Naive thymus-derived CD4-positive, alpha-beta T cell (primary cell): ENCODE measurements around the gene PRSS36. TPM values are rescaled to one million over a fixed set of nuclear protein-coding genes. Genes with fewer than 3 reads are reported as not detected.
"Not testable (repeated sequence)": the region's sequence is repeated elsewhere in the genome, so short reads cannot be mapped to it uniquely, and the experiment has no call there.

ENCODE experiments used
- ATAC-seq: fragments of 150-1000 bp; cut with Tn5 transposase; 2 replicates; pipeline ENCODE4 v1.10.0; 2021; ENCODE audit warnings: mild to moderate bottlenecking, moderate library complexity
- CTCF ChIA-PET: fragments of 350-600 bp; sonication (Branson Sonifier 250); formaldehyde crosslinking; loops from one replicate; lab custom pipeline; 2021; ENCODE audit warnings: antibody characterized with exemption; lab: Charles Lee
- POLR2A ChIA-PET: fragments of 350-600 bp; sonication (Branson Sonifier 250); formaldehyde crosslinking; loops from one replicate; lab custom pipeline; 2021; ENCODE audit warnings: antibody characterized with exemption, inconsistent platforms; lab: Charles Lee
- DNase-seq, 9 donors: peaks; one replicate each; pipeline versions ENCODE4 v3.0.0 to v3.0.0-alpha.2; 2020 to 2022; ENCODE audit warnings: mixed read lengths in 1 of 9
- H3K27ac ChIP-seq: one replicate; pipeline ENCODE4 v1.7.0; 2013; ENCODE audit warnings: mild to moderate bottlenecking, low read depth, low read length, moderate library complexity
- H3K27me3 ChIP-seq, 2 donors: one replicate each; pipeline ENCODE4 v1.7.0; 2013; ENCODE audit warnings: low read length in 2 of 2, mild to moderate bottlenecking in 2 of 2, moderate library complexity in 2 of 2; ENCODE audit not compliant: control insufficient read depth in 2 of 2, insufficient read depth in 2 of 2
- H3K36me3 ChIP-seq, 3 experiments: 1 replicate in 2 of 3; 2 replicates in 1 of 3; pipeline ENCODE4 v1.7.0; 2013; ENCODE audit warnings: low read length in 3 of 3, mild to moderate bottlenecking in 3 of 3, moderate library complexity in 1 of 3; ENCODE audit not compliant: insufficient read depth in 3 of 3, control insufficient read depth in 2 of 3
- H3K4me1 ChIP-seq, 2 donors: one replicate each; pipeline ENCODE4 v1.7.0; 2013; ENCODE audit warnings: low read length in 2 of 2, mild to moderate bottlenecking in 2 of 2, moderate library complexity in 1 of 2; ENCODE audit not compliant: control insufficient read depth in 2 of 2, insufficient read depth in 2 of 2
- H3K4me3 ChIP-seq: 2 replicates; pipeline ENCODE4 v1.7.0; 2013; ENCODE audit warnings: mild to moderate bottlenecking, low read length
- H3K9me3 ChIP-seq, 3 experiments: 1 replicate in 2 of 3; 2 replicates in 1 of 3; pipeline ENCODE4 v1.7.0; 2013; ENCODE audit warnings: low read length in 3 of 3; ENCODE audit not compliant: control insufficient read depth in 2 of 3
- H3K27ac Mint-ChIP-seq, 9 donors: one replicate each; pipeline ENCODE4 v1.8.0; 2020 to 2022; ENCODE audit warnings: mixed read lengths in 9 of 9, mild to moderate bottlenecking in 8 of 9, moderate library complexity in 5 of 9, inconsistent platforms in 2 of 9
- H3K27me3 Mint-ChIP-seq, 5 donors: one replicate each; pipeline ENCODE4 v1.8.0; 2021 to 2022; ENCODE audit warnings: mixed read lengths in 5 of 5, mild to moderate bottlenecking in 1 of 5
- H3K36me3 Mint-ChIP-seq, 5 donors: one replicate each; pipeline ENCODE4 v1.8.0; 2020 to 2022; ENCODE audit warnings: mixed read lengths in 5 of 5, mild to moderate bottlenecking in 3 of 5, inconsistent platforms in 1 of 5
- H3K4me1 Mint-ChIP-seq, 7 donors: one replicate each; pipeline ENCODE4 v1.8.0; 2020 to 2022; ENCODE audit warnings: mixed read lengths in 7 of 7, mild to moderate bottlenecking in 3 of 7, inconsistent platforms in 1 of 7
- H3K4me3 Mint-ChIP-seq, 10 donors: one replicate each; pipeline ENCODE4 v1.8.0; 2020 to 2022; ENCODE audit warnings: mild to moderate bottlenecking in 10 of 10, mixed read lengths in 10 of 10, moderate library complexity in 6 of 10, inconsistent platforms in 2 of 10
- H3K9me3 Mint-ChIP-seq, 11 donors: one replicate each; pipeline ENCODE4 v1.8.0; 2020 to 2022; ENCODE audit warnings: mixed read lengths in 11 of 11, mild to moderate bottlenecking in 4 of 11, inconsistent platforms in 1 of 11, moderate library complexity in 1 of 11
- intact Hi-C, 2 donors: fragments of 100-400 bp; cut with micrococcal nuclease; formaldehyde crosslinking; loops; one replicate each; pipeline ENCODE4 v1.15.1; 2023
- polyA plus RNA-seq, 2 donors: library from polyadenylated mRNA; unstranded; fragments of 300-500 nt; fragmentation: Illumina TruSeq; gene quantifications; one replicate each; pipeline ENCODE4 v1.2.3, GENCODE V29; 2021
- total RNA-seq, 6 experiments: library from RNA in 5 of 6; stranded (reverse) in 5 of 6; gene quantifications; 1 replicate in 5 of 6; 2 replicates in 1 of 6; pipeline ENCODE4 v1.2.3 and lab custom pipeline; 2021 to 2026

Gene PRSS36
- total and polyA plus RNA-seq, 7 experiments from 2014 or later, result 0.13 to 2.9 (median 1.2) TPM

DNA sequence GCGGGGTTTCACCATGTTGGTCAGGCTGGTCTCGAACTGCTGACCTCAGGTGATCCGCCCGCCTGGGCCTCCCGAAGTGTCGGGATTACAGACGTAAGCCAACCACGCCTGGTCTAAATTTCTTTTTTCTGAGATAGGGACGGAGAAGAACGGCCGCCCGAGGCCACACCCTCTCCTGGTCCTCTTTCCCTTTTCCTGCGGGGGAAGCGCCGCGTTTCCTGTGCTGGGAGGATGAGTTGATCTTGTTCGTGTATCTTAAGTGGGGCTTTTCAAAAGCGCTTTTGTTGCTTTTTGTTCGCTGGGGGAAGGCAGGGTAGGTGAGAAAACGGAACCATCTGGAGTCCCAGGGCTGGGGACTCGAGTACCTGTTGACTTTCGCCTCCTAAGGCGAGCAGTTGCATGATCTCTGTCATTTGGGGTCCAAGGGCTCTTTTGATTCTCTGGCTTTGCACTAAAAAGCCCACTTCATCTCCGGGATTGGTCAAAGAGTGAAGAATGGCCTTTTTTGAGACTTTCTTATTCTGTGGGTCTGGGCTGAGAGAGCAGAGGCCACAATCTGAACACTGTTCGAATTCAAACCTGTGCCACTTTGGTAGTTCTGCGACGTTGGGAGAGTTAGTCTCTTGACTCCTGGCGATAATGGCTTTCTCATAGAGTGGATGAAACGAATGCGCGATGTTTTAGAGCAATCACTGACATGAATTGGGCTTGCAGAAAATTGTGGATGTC, 31.4 kb upstream of the PRSS36 start:
- H3K4me1 ChIP-seq, result peaks cover 65 to 67% of the 10 kb centered on the region in 2 donors
- Mint-ChIP-seq H3K36me3 (peaks cover 21 to 54% (median 47%) of the 10 kb centered on the region in 5 donors), H3K27ac (peak overlapping the region; percentile 96 to 100 (median 99)), H3K4me3 (peak overlapping the region; percentile 92 to 99 (median 96)), H3K9me3 (peaks cover 0 to 17% (median 0%) of the 10 kb centered on the region in 11 donors), H3K4me1 (peaks cover 61 to 84% (median 70%) of the 10 kb centered on the region in 7 donors), H3K27me3 (peaks cover 0 to 3% (median 0%) of the 10 kb centered on the region in 5 donors)
- peak overlapping the region; percentile 76 for H3K4me3 ChIP-seq
- ATAC-seq, result no peak
- intact Hi-C loops, result loop anchor here (2.0 to 10.0 kb wide), 5 partner anchors 86 to 688 kb away; partner anchors contain the start of genes FBRS (in 1 of the 2), SRCAP (in 1 of the 2) and VKORC1 (in 1 of the 2)
- peaks cover 23 to 54% (median 29%) of the 10 kb centered on the region in 3 experiments for H3K36me3 ChIP-seq
- CTCF ChIA-PET, result interaction anchor here (0.8 to 4.3 kb wide), 2 partner anchors 38 to 107 kb away, joined by 3 to 27 read pairs; partner anchors contain the start of genes ZNF646 and ZNF668
- no peaks in the 10 kb centered on the region for H3K9me3 ChIP-seq
- no peaks in the 10 kb centered on the region for H3K27me3 ChIP-seq
- peak in 1 of 9 donors; percentile 54 for DNase-seq
- peak overlapping the region; percentile 90 for H3K27ac ChIP-seq
- POLR2A ChIA-PET, result interaction anchor here (0.6 to 6.3 kb wide), 23 partner anchors 8 to 688 kb away, joined by 3 to 183 read pairs (median 6); partner anchors contain the start of genes BCKDK, FBXL19, KAT8 and PRR14

DNA sequence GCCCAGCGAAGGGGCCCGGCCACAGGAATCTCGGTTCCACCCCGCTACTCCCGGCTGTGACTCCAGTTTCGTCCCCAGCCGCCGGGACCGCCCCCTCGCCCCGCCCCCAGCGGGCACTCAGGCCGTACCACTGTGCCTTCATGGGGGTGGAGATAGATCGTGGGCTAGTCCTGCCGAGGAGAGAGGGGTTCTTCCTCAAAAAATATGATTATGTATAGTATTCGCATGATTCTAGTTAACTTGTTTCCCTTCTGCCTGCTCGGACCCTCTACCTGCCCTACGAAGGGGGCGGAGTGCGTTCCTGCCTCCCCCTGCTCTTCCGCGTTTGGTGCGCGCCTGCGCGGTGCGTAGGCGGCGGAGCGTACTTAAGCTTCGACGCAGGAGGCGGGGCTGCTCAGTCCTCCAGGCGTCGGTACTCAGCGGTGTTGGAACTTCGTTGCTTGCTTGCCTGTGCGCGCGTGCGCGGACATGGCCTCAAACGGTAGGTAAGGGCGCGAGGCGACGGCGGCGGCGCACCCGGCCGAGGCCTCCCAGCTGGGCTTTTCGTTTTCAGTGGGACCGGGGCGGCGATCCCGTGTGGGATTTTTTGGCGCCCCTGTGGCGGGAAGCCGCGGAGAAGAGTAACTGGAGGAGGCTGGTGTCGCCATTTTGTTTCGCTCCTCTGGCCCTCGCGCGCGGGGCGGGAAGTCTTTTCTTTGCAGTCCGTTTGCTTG, 30.0 kb upstream of the PRSS36 start, which contains the start of gene FUS:
FUS (plus strand) TSS at position 393 of the 713 bp plus-strand sequence; CDS start at position 469, 76 bp downstream.
- peak within 1 kb of the TSS; percentile 92 to 99 (median 96) for H3K4me3 Mint-ChIP-seq
- H3K4me1 Mint-ChIP-seq, result peaks cover 49 to 72% (median 56%) of the 10 kb centered on the region in 7 donors
- intact Hi-C loops, result loop anchor here (1.0 to 10.0 kb wide), 15 partner anchors 21 to 689 kb away; partner anchors contain the start of genes ARMC5 (in 2 of the 2), KAT8 (in 2 of the 2), STX4 (in 2 of the 2) and ZNF646 (in 2 of the 2)
- ChIA-PET CTCF (interaction anchor here (0.8 to 4.3 kb wide), 3 partner anchors 18 to 106 kb away, joined by 3 to 27 read pairs (median 3); partner anchors contain the start of genes ZNF646 and ZNF668), POLR2A (interaction anchor here (0.5 to 6.3 kb wide), 46 partner anchors 9 to 1112 kb away, joined by 3 to 183 read pairs (median 6); partner anchors contain the start of genes ARMC5, BCKDK, FBRS and KAT8)
- peaks cover 10 to 40% (median 15%) of the 10 kb centered on the region in 3 experiments for H3K36me3 ChIP-seq
- peaks cover 56% of the 10 kb centered on the region in 2 donors for H3K4me1 ChIP-seq
- H3K4me3 ChIP-seq, result peak within 1 kb of the TSS; percentile 76
- peaks cover 0 to 3% (median 0%) of the 10 kb centered on the region in 5 donors for H3K27me3 Mint-ChIP-seq
- H3K9me3 ChIP-seq, result no peaks in the 10 kb centered on the region
- peak within 1 kb of the TSS; percentile 96 to 100 (median 99) for H3K27ac Mint-ChIP-seq
- H3K27me3 ChIP-seq, result no peaks in the 10 kb centered on the region
- DNase-seq, result peak; percentile 88 to 97 (median 95)
- H3K27ac ChIP-seq, result peak within 1 kb of the TSS; percentile 90
- ATAC-seq, result peak; percentile 87
- peaks cover 14 to 42% (median 33%) of the 10 kb centered on the region in 5 donors for H3K36me3 Mint-ChIP-seq
- peaks cover 0 to 17% (median 0%) of the 10 kb centered on the region in 11 donors for H3K9me3 Mint-ChIP-seq

DNA sequence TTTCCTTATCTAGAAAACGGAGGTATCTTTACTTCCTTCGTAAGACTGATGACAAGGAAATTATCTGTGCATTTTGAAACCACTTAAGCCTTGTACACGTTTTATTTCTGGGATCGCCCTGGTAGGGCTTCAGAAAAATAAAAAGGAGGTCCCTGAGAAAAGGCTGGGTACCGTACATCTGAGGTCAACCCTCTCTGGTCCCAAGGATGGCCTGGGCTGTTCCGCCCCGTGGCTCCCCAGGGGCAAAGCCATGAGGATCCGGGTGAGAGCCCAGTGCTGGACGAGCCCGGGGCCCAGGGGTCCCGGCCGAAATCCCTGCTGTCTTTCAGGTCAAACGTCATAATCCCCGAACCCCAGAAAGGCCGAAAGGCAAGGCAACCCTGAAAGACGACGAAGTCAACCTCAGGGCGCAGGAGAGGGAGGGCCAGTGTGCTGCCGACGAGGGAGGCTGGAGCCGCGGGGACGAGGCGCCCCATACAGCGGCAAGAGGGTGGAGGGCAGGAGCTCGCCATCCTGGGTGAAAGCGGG, 29.4 kb upstream of the PRSS36 start:
- peak overlapping the region; percentile 88 to 100 (median 99) for H3K27ac Mint-ChIP-seq
- peak overlapping the region; percentile 92 to 99 (median 96) for H3K4me3 Mint-ChIP-seq
- no peak for DNase-seq
- peak overlapping the region; percentile 76 for H3K4me3 ChIP-seq
- intact Hi-C loops, result loop anchor here (1.0 to 5.0 kb wide), 4 partner anchors 20 to 688 kb away; partner anchors contain the start of gene STX4 (in 1 of the 2)
- H3K9me3 Mint-ChIP-seq, result peaks cover 0 to 14% (median 0%) of the 10 kb centered on the region in 11 donors
- peak overlapping the region; percentile 90 for H3K27ac ChIP-seq
- H3K36me3 Mint-ChIP-seq, result peaks cover 14 to 38% (median 29%) of the 10 kb centered on the region in 5 donors
- H3K4me1 ChIP-seq, result peaks cover 53 to 56% of the 10 kb centered on the region in 2 donors
- H3K27me3 Mint-ChIP-seq, result peaks cover 0 to 3% (median 0%) of the 10 kb centered on the region in 5 donors
- ATAC-seq, result no peak
- no peaks in the 10 kb centered on the region for H3K27me3 ChIP-seq
- H3K36me3 ChIP-seq, result peaks cover 10 to 35% (median 15%) of the 10 kb centered on the region in 3 experiments
- peaks cover 43 to 67% (median 52%) of the 10 kb centered on the region in 7 donors for H3K4me1 Mint-ChIP-seq
- no peaks in the 10 kb centered on the region for H3K9me3 ChIP-seq
- CTCF ChIA-PET, result interaction anchor here (1.3 to 4.3 kb wide), 2 partner anchors 19 to 36 kb away, joined by 3 to 27 read pairs; no protein-coding TSS in a partner anchor
- POLR2A ChIA-PET, result interaction anchor here (0.5 to 6.3 kb wide), 43 partner anchors 8 to 1111 kb away, joined by 3 to 183 read pairs (median 6); partner anchors contain the start of genes ARMC5, BCKDK, FBRS and KAT8

DNA sequence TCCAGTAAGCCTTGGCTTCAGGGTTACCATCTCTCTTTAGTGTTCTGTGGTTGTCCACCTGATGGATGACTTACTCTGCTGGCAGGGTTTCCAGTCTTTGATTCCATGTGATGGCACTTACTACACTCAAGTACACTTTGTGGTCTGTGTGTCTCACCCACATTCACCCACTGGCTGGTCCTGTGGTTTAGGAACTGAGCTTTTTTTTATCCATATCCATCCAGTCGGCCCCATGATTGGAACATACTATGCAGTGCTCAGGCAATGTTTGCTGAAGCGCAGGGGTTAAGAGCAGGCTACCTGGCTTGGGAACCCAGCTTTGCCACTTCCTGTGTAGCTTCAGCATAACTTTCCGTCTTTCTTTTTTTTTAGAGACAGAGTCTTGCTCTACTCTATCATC, 27.3 kb upstream of the PRSS36 start:
- Mint-ChIP-seq H3K9me3 (peaks cover 0 to 12% (median 0%) of the 10 kb centered on the region in 11 donors), H3K4me3 (peak overlapping the region; percentile 76 to 99 (median 90)), H3K27me3 (peaks cover 0 to 3% (median 0%) of the 10 kb centered on the region in 5 donors), H3K4me1 (peaks cover 23 to 45% (median 31%) of the 10 kb centered on the region in 7 donors), H3K27ac (peak overlapping the region; percentile 75 to 100 (median 91)), H3K36me3 (peaks cover 6 to 19% (median 9%) of the 10 kb centered on the region in 5 donors)
- CTCF ChIA-PET, result interaction anchor here (0.7 to 4.3 kb wide), 7 partner anchors 9 to 684 kb away, joined by 3 to 27 read pairs (median 4); no protein-coding TSS in a partner anchor
- POLR2A ChIA-PET, result interaction anchor here (0.6 to 6.3 kb wide), 20 partner anchors 9 to 747 kb away, joined by 3 to 183 read pairs (median 4); partner anchors contain the start of genes ARMC5, DCTPP1, KAT8 and PYCARD
- Histone ChIP-seq H3K4me3 (peak overlapping the region; percentile 38), H3K4me1 (peaks cover 32 to 35% of the 10 kb centered on the region in 2 donors), H3K9me3 (no peaks in the 10 kb centered on the region), H3K27ac (peak overlapping the region; percentile 90), H3K36me3 (peaks cover 0 to 13% (median 0%) of the 10 kb centered on the region in 3 experiments), H3K27me3 (no peaks in the 10 kb centered on the region)
- DNase-seq, result peak in 8 of 9 donors; percentile 50 to 74 (median 68)
- ATAC-seq, result peak; percentile 12
- intact Hi-C loops, result loop anchor here in 1 of 2 donors (1.0 to 5.0 kb wide), 2 partner anchors 18 to 690 kb away; no protein-coding TSS in a partner anchor

DNA sequence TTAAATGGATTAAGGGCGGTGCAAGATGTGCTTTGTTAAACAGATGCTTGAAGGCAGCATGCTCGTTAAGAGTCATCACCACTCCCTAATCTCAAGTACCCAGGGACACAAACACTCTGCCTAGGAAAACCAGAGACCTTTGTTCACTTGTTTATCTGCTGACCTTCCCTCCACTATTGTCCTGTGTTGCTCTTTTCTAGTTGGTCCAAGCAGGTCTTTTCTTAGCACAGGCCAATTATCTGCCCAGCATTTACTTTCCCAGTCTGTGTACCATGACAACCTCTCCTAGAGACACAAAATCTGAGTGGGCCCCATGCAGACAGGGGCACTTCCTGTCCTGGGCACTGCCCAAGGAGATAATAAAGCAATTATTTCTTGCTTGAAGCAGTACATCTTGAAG, 20.2 kb upstream of the PRSS36 start:
- not testable (repeated sequence) for H3K36me3 Mint-ChIP-seq

More for the DNA sequence above, 20.2 kb upstream of the PRSS36 start:
- H3K9me3 Mint-ChIP-seq, H3K27me3 ChIP-seq, H3K36me3 ChIP-seq, H3K4me1 Mint-ChIP-seq, DNase-seq, H3K27ac Mint-ChIP-seq, H3K27me3 Mint-ChIP-seq, H3K9me3 ChIP-seq, H3K4me1 ChIP-seq, H3K4me3 Mint-ChIP-seq, CTCF ChIA-PET, ATAC-seq, H3K27ac ChIP-seq, intact Hi-C loops, POLR2A ChIA-PET, H3K4me3 ChIP-seq: not testable (repeated sequence)
